ENCODE results near the gene SDF4.

GRCh38 chr1:1189111-1189510 lies 42.7 kb downstream of the SDF4 start:
- TF ChIP-seq CTCF (IDR thresholded peaks at IDR 0.05) (no peak), POLR2AphosphoS5 (IDR thresholded peaks at IDR 0.05) (no peak), POLR2A (IDR thresholded peaks at IDR 0.05) (no peak)
